ENCODE measurements around the gene BPIFB1.

- TF ChIP-seq CTCF (IDR thresholded peaks at IDR 0.05; ENCODE audit: poor library complexity) (no peak), EZH2 (IDR thresholded peaks at IDR 0.05; ENCODE audit: borderline replicate concordance) (no peak)
These were observed 45.0 kb upstream of the BPIFB1 start for GRCh38 chr20:33237989-33238388.
